Keratinocyte (primary cell): ENCODE measurements around the gene SLX4.

ENCODE experiments used
- CTCF ChIP-seq, 3 experiments: IDR thresholded peaks in 1 of 3; conservative IDR thresholded peaks in 1 of 3; optimal IDR thresholded peaks in 1 of 3; 2 replicates in 2 of 3; 3 replicates in 1 of 3; pipeline versions ENCODE3 to v1.5.1; 2011; ENCODE audit warnings: low read length in 3 of 3, mild to moderate bottlenecking in 3 of 3, moderate library complexity in 2 of 3, control low read depth in 1 of 3, inconsistent platforms in 1 of 3; ENCODE audit not compliant: insufficient read depth in 2 of 3; ENCODE audit errors: extremely low read depth in 1 of 3
- EZH2 ChIP-seq: IDR thresholded peaks from one replicate; pipeline ENCODE4 v1.6.1; 2012; ENCODE audit warnings: inconsistent platforms, mild to moderate bottlenecking, low read length, moderate library complexity

- TF ChIP-seq CTCF (optimal IDR thresholded peaks at IDR 0.05 in 1 of 3, IDR thresholded peaks at IDR 0.05 in 1 of 3, conservative IDR thresholded peaks at IDR 0.05 in 1 of 3; ENCODE audit: extremely low read depth in 1 of 3, insufficient read depth in 2 of 3, low read length in 3 of 3) (no peak), EZH2 (no peak)
Observed at GRCh38 chr16:3550851-3551847, 60.3 kb downstream of the SLX4 start.
